NCI-H748 treated with DMSO at 0.1 percent for 48 hours (cell line): ENCODE measurements around the gene SRSF2.
"Not testable (repeated sequence)": the region's sequence is repeated elsewhere in the genome, so short reads cannot be mapped to it uniquely, and the experiment has no call there.

Experiments used
- DNase-seq: peaks from one replicate; lab custom pipeline; 2025; lab: John Stamatoyannopoulos, UW

Gene SRSF2

DNA sequence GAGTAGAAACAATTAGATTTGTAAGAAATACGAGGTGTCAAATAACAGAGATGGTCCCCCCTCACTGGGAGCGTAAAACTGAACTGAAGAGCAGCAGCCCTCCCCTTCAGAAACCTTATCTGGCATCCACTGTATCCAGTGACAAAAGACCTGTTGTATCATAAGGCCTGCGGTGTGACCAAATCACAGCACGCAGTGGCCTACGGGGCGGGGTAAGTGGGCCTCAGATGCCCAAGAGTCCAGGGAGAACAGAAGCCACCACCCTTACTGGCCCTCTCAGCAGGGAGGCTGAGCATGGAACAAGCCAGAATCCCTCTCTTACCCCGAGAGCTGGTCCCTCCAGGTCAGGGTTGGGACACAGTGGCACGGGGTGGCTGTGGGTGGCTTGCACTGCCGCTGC, 16.2 kb downstream of the SRSF2 start:
- DNase-seq, result no peak

DNA sequence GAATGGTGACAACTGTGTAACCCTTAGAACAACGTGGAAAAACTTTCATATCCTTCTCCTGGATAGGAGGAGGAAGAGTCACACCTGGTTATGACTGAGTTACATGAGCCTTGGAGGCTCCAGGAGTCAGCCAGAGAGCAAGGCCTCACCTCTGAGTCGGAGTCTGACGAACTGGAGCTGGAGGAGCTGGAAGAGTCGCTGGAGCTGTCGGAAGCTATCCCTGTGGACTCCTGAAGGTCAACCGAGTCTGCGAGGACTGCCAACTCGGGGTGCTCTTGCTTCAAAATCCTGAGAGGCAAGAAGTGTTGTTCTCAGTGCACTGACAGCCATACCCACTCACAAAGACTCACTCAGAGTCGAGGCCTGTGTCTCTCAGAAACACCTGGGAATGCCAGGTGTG, 16.9 kb downstream of the SRSF2 start:
- no peak for DNase-seq

DNA sequence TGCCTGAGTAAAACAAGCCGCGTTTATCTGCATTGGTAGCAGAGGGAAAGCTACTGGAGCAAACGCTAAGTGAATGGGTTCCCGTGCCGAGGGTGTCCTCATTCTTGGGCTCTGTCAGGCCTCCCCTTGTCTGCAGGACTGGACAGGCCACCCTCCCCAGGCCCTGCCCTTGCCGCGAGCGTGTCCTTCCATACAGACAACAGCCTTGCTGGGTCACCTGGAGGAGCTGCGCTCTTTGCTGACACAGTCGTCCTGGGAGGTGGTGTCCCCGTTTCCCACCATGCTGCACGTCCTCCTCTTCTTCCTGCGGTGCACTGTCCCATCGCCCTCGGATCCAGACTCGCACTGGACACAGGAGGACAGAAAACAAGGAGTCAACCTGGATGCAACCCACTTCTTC, 18.6 kb downstream of the SRSF2 start:
- DNase-seq, result no peak

DNA sequence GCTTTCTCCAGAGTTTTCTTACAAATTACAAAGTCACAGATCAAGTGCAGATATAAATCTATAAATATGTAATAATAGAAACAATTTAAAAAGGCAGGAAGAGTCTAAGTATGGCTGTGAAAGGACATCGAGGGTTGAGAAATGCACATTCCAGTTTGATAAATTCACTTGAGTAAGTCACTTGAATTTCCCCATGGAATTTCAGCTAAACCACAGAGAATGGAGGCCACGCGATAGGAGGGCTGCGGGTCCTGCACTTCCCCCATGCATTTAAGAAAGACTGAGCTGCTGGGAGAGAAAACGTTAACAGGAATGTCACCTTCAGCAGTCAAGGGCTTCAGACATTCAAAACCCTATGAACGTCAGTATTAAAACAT, 20.3 kb downstream of the SRSF2 start:
- no peak for DNase-seq

DNA sequence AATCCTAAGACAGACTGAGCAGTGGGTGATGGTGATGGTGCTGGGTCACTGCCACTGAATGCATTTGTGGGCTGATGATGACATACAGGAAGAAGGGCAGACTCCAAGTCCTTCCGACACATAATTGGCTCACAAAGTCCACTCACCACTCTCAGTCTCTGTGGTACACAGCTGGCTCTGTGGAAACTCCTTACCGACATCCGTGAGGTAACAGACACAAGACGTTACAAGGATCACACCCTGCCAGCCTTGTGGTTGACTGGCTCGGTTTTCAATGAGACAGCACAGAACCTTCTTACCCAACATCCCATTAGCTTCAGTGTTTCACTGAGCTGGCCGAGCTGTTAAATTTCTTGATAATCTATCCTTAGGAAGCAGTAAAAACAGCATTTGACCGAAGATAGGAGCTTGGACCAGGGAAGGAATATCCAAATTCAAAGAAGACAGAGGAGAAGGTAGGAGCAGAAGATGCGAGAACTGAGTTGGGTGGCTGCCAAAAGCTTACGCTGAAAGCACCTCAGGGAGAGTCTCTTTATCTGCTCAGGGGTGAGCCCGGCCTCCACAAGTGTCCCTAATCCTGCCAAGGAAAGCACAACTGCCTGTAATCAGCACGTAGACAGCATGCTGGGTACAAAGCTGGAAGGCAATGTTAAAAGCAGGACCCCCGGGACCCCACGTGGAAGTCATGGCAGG, 20.8 kb downstream of the SRSF2 start:
- no peak for DNase-seq

DNA sequence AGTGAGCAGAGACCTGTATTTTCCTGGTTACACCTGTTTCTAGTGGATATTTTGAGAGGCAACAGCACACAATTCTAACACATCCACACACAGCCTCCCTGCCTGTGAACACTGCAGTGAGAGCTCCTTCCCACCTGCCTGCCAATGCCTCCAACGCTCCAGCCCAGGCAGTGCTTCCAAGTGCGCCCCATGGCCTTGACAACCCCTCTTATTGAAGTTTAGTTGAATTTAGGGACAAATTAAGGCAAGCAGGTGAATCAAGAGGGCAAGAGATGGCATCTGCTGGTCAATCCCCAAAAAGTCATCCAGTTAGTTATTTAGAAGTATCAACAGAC, 21.7 kb downstream of the SRSF2 start:
- DNase-seq, result no peak

DNA sequence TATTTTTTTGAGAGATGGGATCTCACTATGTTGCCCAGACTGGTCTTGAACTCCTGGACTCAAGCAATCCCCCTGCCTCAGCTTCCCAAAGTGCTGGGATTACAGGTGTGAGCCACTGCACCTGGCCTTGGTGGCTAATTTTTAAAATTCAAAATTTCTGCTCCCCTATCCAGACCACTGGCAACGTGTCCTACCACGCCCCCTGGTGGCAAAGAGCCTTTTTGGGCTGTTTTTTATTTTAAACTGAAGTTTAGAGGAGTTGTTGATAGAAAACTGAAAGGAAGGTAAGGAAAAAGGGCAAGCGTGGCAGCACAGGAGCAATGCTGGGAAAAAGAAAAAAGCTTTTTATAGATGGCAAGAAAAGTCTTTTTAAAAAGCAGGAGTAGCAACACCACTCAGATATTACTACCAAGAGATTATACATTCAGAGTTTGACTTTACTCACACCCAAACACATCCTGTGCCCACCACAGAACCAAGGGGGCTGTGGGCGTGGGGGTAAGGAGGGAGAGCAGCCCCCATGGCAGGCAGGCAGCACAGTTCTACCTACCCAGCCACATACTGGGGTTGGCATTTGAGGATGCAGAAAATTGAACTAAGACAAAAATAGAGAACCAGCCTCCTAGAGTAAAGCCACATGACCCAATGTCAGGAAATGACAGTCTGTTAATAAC, 22.2 kb downstream of the SRSF2 start:
- DNase-seq, result no peak

DNA sequence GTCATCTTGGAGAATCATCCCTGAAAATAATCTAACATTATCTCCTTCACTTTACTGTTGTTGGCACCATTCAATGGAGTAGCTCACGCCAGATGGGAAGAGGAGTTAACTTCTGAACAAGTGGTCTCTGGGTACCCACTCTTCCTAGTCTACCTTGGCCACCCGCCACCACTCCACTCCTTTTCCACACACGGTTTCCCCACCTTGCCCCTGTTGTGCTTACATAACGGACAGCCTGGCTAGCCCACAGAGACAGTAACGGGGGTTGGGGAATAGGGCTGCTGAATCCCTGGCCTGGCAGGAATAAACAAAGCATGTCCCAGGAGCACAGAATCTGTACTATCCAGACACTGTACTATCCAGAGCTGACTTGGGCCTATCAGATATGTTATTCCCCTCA, 22.8 kb downstream of the SRSF2 start:
- no peak for DNase-seq

DNA sequence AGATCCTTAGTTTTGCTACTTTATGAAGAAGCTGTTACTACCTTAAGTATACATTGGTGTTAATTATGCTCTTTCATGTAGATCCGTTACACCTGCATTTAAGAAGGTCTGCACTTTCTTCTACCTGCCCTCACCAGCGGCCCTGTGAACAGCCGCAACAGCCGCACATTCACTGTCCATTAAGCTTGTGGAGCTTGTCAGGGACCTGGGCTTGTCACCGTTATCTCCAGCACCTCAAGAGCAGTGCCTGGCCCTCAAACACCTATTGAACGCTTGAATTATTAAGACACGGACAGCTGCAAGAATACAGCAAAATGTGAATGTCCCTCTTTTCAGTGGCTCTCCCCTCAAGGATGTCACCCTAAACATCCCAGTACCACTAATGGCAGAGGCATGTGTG, 23.4 kb downstream of the SRSF2 start:
- DNase-seq, result no peak

DNA sequence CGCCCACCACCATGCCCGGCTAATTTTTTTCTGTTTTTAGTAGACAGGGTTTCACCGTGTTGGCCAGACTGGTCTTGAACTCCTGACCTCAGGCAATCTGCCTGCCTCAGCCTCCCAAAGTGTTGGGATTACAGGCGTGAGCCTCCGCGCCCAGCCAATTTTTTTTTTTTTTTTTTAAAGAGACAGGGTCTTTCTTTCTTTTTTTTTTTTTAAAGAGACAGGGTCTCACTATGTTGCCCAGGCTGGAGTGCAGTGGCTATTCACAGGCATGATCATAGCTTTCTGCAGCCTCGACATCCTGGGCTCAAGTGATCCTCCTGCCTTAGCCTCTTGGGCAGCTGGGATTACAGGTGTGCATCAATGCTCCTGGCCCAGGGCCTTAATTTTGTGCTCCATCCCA, 24.8 kb downstream of the SRSF2 start:
- DNase-seq, result not testable (repeated sequence)

DNA sequence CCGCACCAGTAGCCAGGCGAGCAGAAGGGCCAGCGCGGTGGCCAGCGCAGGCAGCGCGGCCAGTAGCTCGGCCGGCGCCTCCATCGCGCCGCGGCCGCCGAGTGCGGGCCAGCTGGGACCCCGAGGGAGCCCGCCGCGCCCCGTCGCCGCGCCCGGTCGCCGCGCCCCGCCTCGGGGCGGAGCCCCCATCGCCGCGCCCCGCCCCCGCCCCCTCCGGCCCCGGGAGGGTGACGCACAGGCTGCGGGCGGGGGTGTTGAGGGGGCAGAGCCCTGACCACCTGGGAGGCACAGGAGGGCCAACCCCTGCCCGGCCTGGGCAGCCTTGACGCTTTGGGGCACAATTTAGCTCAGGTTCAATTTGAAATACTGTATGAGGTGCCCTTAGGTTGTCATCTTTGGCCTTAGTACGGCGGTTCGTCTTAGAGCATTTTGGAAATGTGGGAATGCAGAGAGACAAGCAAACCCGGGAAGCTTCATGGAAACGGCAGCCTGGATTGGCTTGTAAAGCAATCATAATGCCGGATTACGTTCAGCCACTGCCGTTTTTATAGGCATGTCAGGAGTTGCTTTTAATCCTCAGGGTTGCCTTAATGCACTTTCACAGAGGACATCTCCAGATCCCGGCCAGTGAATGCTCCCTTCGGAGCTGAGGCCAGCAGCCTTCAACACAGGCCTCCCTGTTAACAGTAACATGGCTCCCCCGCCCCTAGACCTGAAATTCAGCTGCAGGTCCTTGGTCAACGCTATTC, 26.1 kb downstream of the SRSF2 start, which contains the start of gene MXRA7:
MXRA7 (minus strand) TSS at position 103 of the 749 bp plus-strand sequence; CDS start at position 84, 19 bp downstream.
- no peak for DNase-seq

DNA sequence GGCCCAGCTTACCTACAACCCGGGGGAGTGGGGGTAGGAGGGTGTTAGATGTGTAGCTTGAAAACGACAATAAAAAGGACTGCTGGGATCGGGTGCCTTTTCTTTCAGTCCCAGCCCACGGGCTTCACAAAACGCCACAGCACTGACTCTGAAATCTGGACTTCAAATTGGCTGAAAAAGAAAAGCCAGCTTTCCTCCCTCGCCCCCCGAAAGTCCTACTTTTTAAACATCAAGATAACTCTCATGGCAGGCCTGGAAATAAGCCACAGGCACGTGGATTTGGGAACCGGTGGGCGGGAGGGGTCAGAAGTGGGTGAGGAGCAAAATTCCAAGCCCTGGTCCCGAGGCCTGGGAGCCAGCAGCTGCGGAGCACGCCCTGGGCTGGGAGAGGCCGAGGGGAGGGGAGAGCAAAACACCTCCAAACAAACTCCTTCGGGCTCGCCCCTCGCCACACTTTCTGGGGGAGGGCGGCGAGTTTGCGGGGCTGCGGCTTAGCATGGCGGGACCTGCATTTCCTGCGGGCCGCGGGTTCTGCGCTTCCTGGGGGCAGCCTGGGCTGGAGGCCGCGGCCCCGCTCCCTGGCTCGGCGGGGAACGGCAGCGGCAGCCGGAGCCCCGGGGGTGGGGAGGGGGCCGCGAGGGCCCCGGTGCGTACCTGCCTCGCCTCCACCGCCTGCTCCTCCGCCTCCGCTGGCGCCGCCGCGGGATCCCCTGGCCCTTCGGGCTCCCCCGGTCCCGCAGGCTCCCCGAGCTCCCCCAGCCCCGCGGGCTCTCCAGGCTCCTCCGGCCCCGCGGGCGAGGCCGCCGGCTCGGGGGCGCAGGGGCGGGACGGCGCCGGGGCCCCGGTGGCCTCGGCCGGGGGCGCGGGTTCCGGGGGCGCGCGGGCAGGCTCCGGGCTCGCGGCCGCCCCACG, 26.9 kb downstream of the SRSF2 start:
- DNase-seq, result not testable (repeated sequence)

DNA sequence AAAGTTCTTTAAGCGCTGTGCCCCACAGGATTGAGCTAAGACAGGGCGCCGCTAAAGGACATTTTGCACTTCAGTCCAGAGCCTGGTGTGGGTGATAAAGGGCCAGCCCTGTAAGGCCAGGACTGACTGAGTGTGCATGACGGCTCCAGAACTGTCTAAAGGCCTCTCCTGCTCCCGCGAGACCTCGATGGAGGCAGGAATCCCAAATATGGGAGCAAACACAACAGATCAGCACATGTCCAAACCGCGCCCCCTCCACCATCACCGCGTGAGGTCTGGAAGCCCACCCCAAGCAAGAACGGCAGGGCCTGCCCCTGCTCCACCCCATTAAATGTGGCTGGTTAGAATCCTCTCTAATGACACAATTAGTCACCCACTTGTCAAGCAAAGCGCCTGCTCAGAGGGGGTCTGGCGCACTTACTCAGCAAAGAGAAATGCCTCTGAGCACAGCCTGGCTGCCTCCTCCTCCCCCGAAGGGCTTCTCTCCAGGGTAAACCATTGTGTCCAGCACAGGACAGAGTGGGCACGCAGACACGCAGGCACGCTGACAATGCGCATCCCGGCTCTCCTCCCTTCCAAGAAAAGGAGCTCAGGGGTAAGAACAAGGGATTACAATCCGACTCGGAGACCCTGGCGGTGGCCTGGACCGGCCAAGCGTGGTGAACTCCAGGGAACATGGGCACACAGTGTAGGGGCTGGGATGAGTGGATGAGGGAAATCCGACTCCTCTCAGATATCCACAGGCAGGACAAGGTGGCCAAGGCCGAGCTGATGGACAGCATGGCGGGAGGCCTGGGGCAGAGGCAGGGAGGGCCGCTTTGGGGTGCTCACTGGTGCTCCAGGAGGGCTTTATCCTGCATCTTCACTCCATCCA, 27.8 kb downstream of the SRSF2 start:
- no peak for DNase-seq

DNA sequence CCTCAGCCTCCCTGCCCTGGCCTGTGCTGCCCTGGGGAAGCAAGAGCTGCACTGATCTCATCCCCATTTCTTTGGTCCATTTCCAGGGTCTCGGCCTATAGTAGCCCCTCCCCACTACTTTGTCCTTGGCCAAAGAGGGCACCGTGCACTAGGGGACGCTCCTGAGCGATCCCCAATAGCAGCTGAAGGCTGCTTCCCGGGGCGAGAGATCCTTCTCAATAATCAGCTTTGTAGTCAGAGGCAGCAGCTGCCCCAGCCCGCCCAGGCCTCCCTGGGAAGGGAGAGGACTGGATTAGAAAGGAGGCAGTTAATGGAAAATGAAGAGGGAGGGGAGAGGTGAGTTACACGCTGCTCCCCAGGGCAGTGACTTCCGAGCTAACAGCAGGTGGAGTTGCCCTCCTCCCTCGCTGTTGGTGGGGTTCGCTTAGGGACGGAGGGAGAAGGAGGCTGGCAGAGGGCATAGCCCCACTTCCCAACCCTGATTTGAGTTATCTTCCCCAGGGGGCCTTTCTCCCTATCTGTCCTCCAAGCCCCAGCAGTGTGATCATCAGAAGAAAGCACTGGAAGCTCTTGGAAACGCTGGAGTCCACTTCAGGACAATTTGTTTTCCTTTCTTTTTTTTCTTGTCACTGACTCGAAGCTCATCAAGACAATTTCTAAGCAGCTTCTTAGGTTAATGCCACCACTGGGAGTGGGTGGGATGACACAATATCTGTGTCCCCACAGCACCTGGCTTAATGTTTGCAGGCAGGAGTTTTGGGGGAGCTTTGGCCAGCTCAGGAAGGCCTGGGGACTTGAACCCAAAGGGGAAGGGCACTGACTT, 28.9 kb downstream of the SRSF2 start:
- DNase-seq, result no peak

DNA sequence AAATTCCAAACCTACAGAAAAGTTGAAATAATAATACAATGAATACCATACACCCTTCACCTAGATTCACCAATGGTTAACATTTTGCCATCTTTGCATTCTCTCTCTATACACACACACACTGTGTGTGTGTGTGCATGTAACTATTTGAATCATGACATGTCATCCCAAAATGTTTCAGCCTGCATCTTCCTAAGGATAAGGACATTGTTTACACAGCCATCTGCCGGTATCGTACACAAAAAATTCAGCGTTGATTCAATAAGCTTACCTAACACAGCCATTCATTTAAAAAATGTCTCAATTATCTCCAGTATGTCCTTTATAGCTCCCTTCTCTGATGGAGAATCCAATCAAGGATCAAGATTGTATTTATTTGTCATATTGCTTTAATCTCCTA, 30.3 kb downstream of the SRSF2 start:
- DNase-seq, result no peak

DNA sequence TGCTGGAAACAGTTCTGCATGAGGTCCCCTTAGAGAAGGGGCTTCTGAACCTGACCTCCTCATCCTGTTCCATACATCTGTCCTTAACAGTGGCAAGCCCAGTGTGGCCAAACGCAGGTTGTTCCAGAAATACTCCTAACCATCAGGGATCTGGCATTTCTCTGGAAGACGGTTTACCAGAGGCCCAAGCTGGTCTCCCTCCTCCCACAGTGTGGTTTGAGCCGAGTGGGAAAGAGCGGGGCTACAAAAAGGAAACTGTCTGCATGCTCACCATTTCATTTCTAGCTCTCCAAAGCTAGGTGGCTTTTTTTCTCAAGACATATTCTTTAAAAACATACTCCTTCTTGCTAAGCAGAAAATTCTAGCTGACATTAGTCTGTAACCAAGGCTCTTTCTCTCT, 32.3 kb downstream of the SRSF2 start:
- DNase-seq, result no peak

DNA sequence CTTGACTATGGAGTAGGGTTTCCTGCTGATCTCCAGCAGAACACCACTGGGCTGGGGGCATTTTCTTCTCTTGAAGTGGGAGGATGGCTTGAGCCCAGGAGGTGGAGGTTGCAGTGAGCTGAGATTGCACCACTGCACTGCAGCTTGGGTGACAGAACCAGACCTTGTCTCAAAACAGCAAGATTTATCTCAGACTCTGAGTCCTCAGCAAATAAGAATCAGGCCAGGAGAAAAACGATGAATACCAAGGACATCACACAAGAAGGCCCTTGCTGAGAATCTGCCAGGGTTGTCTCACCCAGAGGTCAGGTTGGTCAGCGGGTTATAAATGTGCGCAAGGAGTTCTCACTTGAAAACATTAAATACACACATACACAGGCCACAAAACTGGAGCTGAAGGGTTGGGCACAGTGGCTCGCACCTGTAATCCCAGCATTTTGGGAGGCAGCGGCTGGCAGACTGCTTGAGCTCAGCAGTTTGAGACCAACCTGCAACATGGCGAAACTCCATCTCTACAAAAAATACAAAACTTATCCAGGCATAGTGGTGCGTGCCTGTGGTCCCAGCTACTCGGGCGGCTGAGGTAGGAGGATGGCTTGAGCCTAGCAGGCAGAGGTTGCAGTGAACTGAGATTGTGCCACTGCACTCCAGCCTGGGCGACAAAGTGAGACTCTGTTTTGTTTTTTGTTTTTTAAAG, 34.0 kb downstream of the SRSF2 start:
- DNase-seq, result no peak

DNA sequence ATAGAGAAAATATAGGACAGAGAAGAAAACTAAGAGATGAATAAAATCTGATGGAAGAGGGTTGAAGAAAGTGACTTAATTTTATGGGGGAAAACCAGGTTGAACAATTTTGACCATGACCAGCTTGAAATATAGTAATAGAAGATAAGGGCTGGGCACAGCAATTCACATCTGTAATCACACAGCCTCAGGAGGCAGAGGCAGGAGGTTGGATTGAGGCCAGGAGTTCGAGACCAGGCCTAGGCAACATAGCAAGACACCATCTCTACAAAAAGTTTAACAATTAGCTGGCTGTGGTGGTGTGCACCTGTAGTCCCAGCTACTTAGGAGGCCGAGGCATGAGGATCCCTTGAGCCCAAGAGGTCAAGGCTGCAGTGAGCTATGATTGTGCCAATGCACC, 35.1 kb downstream of the SRSF2 start:
- no peak for DNase-seq

DNA sequence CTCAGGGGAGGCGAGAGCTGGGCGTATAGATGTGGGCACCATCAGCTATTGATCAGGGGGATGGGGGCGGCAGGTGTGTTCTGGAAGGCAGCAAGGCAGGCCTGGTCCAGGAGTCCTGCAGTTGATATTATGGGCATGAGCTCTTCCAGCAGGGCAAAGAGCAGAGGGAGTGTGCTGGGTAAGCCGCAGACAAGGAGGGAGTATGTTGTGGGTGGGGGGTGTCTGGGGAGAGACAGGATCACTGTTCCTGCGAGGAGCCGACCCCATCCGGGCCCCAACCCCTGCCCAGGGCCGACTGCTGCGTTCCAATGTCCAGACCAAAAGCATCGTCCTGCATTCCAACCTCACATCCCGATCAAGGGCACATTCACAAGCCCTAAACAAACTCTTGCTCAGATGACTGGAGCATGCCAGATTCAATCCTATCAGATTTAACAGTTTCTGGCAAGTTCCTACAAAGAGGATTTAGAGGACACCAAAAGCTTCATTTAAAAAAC, 35.6 kb downstream of the SRSF2 start:
- DNase-seq, result no peak
